Loucy (cell line): ENCODE data around the gene ABCG1.

Source experiments
- EZH2phosphoT487 ChIP-seq: fragments of 200-600 bp; IDR thresholded peaks from 2 replicates; pipeline ENCODE4 v1.6.1; 2018; ENCODE audit warnings: antibody characterized with exemption, mild to moderate bottlenecking, moderate library complexity, borderline replicate concordance
- TF ChIP-seq, protein P1 (sequence below): fragments of 200-600 bp; sonication (generic); conservative IDR thresholded peaks from 2 replicates; pipeline ENCODE4 v1.5.1; 2014; ENCODE audit warnings: mild to moderate bottlenecking, antibody characterized with exemption, low read length

DNA sequence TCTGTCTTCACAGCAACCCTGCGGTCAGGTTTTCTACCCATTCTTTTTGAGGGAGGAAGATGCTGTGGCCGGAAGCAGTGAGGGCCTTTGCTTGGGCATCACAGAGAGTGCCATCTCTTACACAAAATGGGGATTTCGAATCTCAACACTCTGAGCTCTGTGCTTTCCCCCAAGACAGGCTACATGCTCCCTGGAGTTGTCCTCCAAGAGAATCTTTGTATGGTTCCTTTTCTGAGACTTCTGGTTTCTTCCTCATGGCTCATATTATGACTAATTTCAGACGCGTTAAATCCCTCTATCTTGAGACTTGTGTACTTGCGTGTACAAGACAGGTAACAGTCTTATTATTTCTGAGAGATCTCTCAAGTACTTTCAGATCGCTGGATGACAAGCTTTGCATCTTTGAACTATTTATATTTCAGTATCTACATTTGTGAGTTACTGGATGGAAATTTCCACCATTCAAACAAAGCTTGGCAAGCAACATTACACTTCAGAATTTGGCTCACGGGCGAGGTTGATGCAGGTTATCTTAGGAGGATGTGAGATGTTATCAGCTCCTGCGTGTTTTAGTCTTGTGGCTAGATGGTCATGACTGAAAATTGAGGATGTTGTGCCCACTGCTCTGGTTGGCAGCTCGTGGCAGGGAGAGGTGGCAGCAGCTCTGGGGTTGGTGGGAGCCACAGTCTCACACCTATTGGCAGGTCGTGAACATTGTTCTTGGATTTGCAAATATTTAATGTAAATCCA is 19.4 kb downstream of the ABCG1 start:
- TF ChIP-seq, protein P1, sequence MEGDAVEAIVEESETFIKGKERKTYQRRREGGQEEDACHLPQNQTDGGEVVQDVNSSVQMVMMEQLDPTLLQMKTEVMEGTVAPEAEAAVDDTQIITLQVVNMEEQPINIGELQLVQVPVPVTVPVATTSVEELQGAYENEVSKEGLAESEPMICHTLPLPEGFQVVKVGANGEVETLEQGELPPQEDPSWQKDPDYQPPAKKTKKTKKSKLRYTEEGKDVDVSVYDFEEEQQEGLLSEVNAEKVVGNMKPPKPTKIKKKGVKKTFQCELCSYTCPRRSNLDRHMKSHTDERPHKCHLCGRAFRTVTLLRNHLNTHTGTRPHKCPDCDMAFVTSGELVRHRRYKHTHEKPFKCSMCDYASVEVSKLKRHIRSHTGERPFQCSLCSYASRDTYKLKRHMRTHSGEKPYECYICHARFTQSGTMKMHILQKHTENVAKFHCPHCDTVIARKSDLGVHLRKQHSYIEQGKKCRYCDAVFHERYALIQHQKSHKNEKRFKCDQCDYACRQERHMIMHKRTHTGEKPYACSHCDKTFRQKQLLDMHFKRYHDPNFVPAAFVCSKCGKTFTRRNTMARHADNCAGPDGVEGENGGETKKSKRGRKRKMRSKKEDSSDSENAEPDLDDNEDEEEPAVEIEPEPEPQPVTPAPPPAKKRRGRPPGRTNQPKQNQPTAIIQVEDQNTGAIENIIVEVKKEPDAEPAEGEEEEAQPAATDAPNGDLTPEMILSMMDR, result no peak
- no peak for TF ChIP-seq EZH2phosphoT487
